Measurements from ENCODE around the gene ENPP1.
A peak's percentile ranks its signal among the peaks of the same experiment; 100 is the strongest.

The ENPP1 gene

GRCh38 chr6:131917318-131917717 lies 109.5 kb downstream of the ENPP1 start:
- no peak for TF ChIP-seq CTCF (IDR thresholded peaks at IDR 0.05; ENCODE audit: low read depth, low read length, missing control alignments)
- in situ Hi-C loops (cut with HindIII; ENCODE audit: low sequenced_read_pairs) = no loop called here
- H3K4me3 ChIP-seq (ENCODE audit: low read depth, low read length) = no peak overlapping the region
- DNase-seq (ENCODE audit: low read depth) = peak; percentile 51

- no peak overlapping the region for H3K4me3 ChIP-seq (ENCODE audit: low read depth, low read length)
- in situ Hi-C loops (cut with HindIII; ENCODE audit: low sequenced_read_pairs) = no loop called here
- TF ChIP-seq CTCF (IDR thresholded peaks at IDR 0.05; ENCODE audit: low read depth, low read length, missing control alignments) = no peak
- DNase-seq (ENCODE audit: low read depth) = no peak
Measured at GRCh38 chr6:131917763-131918649, 110.2 kb downstream of the ENPP1 start.

GRCh38 chr6:131918650-131919355 lies 111.0 kb downstream of the ENPP1 start:
- no peak for DNase-seq (ENCODE audit: low read depth)
- in situ Hi-C loops (cut with HindIII; ENCODE audit: low sequenced_read_pairs) = no loop called here
- TF ChIP-seq CTCF (IDR thresholded peaks at IDR 0.05; ENCODE audit: low read depth, low read length, missing control alignments) = no peak

GRCh38 chr6:131920656-131921055 lies 112.8 kb downstream of the ENPP1 start:
- no peak for DNase-seq (ENCODE audit: low read depth)
- TF ChIP-seq CTCF (IDR thresholded peaks at IDR 0.05; ENCODE audit: low read depth, low read length, missing control alignments) = no peak
- no peak overlapping the region for H3K4me3 ChIP-seq (ENCODE audit: low read depth, low read length)
- in situ Hi-C loops (cut with HindIII; ENCODE audit: low sequenced_read_pairs) = no loop called here

More at GRCh38 chr6:131918650-131919355, 111.0 kb downstream of the ENPP1 start:
- H3K4me3 ChIP-seq (ENCODE audit: low read depth, low read length) = no peak overlapping the region

- in situ Hi-C loops (cut with HindIII; ENCODE audit: low sequenced_read_pairs) = no loop called here
- DNase-seq (ENCODE audit: low read depth) = peak; percentile 39
- TF ChIP-seq CTCF (IDR thresholded peaks at IDR 0.05; ENCODE audit: low read depth, low read length, missing control alignments) = peak; percentile 55
- no peak overlapping the region for H3K4me3 ChIP-seq (ENCODE audit: low read depth, low read length)
Measured at GRCh38 chr6:131923356-131923755, 115.5 kb downstream of the ENPP1 start.

- DNase-seq (ENCODE audit: low read depth) = peak; percentile 38
- TF ChIP-seq CTCF (IDR thresholded peaks at IDR 0.05; ENCODE audit: low read depth, low read length, missing control alignments) = peak; percentile 53
- in situ Hi-C loops (cut with HindIII; ENCODE audit: low sequenced_read_pairs) = no loop called here
- H3K4me3 ChIP-seq (ENCODE audit: low read depth, low read length) = no peak overlapping the region
Measured at GRCh38 chr6:131924881-131925474, 117.2 kb downstream of the ENPP1 start.
